DND-41 (cell line): ENCODE measurements around the gene KLHL24.

Experiments
- CTCF ChIP-seq: IDR thresholded peaks from 2 replicates; pipeline ENCODE4 v1.5.1; 2012; ENCODE audit warnings: borderline replicate concordance, low read length, moderate library complexity, mild to moderate bottlenecking; ENCODE audit not compliant: poor library complexity, severe bottlenecking; ENCODE audit errors: extremely low read depth
- EZH2 ChIP-seq: IDR thresholded peaks from 3 replicates; pipeline ENCODE4 v1.6.1; 2012; ENCODE audit warnings: borderline replicate concordance, low read depth, mild to moderate bottlenecking, moderate library complexity, low read length, inconsistent platforms; ENCODE audit not compliant: severe bottlenecking

GRCh38 chr3:183698756-183699155, 63.3 kb downstream of the KLHL24 start:
- TF ChIP-seq EZH2: no peak
- TF ChIP-seq CTCF: no peak
